Epithelial cell of proximal tubule (primary cell): ENCODE data around the gene ST6GALNAC2. TPM values are rescaled to one million over a fixed set of nuclear protein-coding genes. Genes with fewer than 3 reads are reported as not detected.

Experiments used
- DNase-seq: peaks from one replicate; pipeline ENCODE4 v3.0.0-alpha.2; 2011; ENCODE audit warnings: low read depth
- H3K4me3 ChIP-seq: 2 replicates; pipeline ENCODE4 v1.5.1; 2011; ENCODE audit warnings: low read depth, mild to moderate bottlenecking, low read length
- total RNA-seq: library from RNA; depleted of rRNA; stranded (reverse); fragments of >200 nt; gene quantifications from 2 replicates; pipeline ENCODE4 v1.2.3, GENCODE V29; 2015
- TF ChIP-seq, protein P1 (sequence below): conservative IDR thresholded peaks from 2 replicates; pipeline ENCODE4 v1.5.1; 2012; ENCODE audit warnings: low read depth, mild to moderate bottlenecking, low read length

Gene ST6GALNAC2
- total RNA-seq, 1 donor from 2014 or later: 2.9 TPM

DNA sequence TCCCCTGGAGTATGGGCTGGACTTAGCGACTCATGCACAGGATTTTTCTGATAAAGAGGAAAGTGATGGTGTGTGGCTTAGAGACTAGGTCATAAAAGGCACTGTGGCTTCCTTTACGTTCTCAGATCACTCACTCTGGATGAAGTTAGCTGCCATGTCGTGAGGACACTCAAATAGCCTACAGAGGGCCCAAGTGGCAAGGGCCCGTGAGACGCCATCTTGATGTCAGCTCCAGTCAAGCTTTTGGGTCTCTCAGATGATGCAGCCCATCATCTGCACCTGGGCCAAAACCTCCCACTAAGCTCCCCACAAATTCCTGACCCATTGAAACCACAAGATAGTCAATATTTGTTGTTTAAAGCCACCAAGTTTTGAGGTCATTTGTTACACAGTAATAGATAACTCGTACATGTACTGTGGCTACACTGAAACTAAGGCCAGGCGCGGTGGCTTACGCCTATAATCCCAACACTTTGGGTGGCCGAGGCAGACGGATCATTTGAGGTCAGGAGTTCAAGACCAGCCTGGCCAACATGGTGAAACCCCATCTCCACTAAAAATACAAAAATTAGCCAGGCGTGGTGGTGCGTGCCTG lies 14.7 kb downstream of the ST6GALNAC2 start:
- TF ChIP-seq, protein P1, sequence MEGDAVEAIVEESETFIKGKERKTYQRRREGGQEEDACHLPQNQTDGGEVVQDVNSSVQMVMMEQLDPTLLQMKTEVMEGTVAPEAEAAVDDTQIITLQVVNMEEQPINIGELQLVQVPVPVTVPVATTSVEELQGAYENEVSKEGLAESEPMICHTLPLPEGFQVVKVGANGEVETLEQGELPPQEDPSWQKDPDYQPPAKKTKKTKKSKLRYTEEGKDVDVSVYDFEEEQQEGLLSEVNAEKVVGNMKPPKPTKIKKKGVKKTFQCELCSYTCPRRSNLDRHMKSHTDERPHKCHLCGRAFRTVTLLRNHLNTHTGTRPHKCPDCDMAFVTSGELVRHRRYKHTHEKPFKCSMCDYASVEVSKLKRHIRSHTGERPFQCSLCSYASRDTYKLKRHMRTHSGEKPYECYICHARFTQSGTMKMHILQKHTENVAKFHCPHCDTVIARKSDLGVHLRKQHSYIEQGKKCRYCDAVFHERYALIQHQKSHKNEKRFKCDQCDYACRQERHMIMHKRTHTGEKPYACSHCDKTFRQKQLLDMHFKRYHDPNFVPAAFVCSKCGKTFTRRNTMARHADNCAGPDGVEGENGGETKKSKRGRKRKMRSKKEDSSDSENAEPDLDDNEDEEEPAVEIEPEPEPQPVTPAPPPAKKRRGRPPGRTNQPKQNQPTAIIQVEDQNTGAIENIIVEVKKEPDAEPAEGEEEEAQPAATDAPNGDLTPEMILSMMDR: no peak
- H3K4me3 ChIP-seq: no peak overlapping the region
- DNase-seq: no peak

DNA sequence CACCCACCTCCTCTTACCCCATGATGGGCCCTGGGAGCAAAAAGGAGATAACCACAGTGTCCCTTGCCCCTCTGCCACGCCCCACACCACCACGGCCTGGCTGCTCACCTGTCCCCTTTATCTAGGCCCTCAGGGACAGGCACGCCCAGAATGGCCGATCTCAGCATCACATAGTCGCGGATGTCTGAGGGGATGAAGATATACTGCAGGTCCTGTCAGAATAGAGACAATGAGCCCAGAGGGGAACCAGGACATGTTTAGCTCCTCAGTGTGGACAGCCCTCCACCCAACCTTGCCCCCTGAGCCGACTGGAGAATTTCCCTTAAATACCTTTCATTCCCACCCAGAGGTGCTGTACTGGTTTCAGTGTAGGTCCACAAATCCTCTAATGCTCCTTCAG lies 15.2 kb downstream of the ST6GALNAC2 start:
- H3K4me3 ChIP-seq: no peak overlapping the region
- TF ChIP-seq, protein P1: no peak
- DNase-seq: no peak

DNA sequence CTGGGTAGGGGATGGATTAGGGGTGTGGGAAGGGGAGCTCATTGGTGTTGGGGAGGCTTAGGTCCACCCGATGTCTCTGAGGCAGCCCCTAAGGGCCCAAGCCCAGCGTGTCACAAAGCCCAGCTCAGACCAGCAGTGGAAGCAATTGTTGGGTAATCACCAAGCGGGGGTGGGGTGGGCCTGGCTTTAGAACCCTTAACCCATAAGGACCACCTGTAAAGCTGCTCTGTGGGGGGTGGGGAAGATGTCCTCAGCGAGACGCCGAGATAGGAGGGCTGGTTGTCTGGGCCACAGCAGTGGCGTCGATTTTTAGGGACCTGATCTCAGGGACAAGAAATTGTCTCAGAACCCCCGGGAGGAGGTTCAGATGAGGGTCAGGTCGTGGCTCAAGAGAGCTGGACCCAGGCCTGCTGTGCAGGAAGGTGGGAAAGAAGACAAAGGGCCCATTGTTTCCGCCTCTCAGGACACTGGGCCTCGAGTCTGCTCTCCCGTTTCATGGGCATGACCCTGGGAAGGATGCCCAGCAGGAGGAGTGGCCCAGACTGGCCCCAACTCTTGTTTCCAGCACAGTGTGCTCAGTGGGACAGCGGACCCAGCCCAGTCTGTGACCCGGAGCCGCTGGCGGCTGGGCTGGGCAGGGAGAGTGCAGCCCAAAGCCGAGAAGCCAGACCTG lies 15.9 kb downstream of the ST6GALNAC2 start:
- no peak for DNase-seq
- TF ChIP-seq, protein P1: no peak
- no peak overlapping the region for H3K4me3 ChIP-seq

GRCh38 chr17:76568811-76569221 lies 16.8 kb downstream of the ST6GALNAC2 start:
- no peak for DNase-seq
- H3K4me3 ChIP-seq: no peak overlapping the region
- TF ChIP-seq, protein P1: no peak

- TF ChIP-seq, protein P1: no peak
- DNase-seq: no peak
- H3K4me3 ChIP-seq: no peak overlapping the region
These were observed 17.8 kb downstream of the ST6GALNAC2 start for GRCh38 chr17:76567634-76568432.

- H3K4me3 ChIP-seq: no peak overlapping the region
- DNase-seq: no peak
- TF ChIP-seq, protein P1: no peak
These were observed 18.6 kb downstream of the ST6GALNAC2 start for GRCh38 chr17:76566988-76567431.
